COLO668 (cell line): ENCODE measurements around the gene CREB3L4.

Experiments used
- DNase-seq: peaks from one replicate; lab custom pipeline; 2025; ENCODE audit not compliant: unreplicated experiment; lab: John Stamatoyannopoulos, UW

CREB3L4 gene

GRCh38 chr1:153967107-153967999 is at the start of gene CREB3L4:
TSS of gene CREB3L4 (plus strand) at chr1:153967902. CDS start at chr1:153968526, 624 bp downstream.
- DNase-seq = peak; percentile 97

- no peak for DNase-seq
These were observed 47.5 kb upstream of the CREB3L4 start for GRCh38 chr1:153919876-153920852.

GRCh38 chr1:153921080-153921802 is 46.5 kb upstream of the CREB3L4 start:
- DNase-seq = no peak

DNA sequence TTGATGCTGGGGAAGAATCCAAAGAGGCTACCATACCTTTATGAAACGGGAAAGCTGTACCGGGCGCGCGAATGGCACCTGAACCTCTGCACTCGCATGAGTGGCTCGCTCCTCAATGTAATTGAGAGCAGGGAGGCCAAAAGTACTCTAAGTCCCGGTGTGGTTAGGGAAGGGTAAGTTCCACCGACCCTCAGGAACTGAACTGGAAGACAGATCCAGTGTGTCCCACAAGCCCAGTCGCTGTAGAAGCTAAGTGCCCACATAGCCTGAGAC is 46.0 kb upstream of the CREB3L4 start:
- peak; percentile 41 for DNase-seq

- peak; percentile 89 for DNase-seq
These were observed 45.4 kb upstream of the CREB3L4 start for GRCh38 chr1:153922076-153922971.

DNA sequence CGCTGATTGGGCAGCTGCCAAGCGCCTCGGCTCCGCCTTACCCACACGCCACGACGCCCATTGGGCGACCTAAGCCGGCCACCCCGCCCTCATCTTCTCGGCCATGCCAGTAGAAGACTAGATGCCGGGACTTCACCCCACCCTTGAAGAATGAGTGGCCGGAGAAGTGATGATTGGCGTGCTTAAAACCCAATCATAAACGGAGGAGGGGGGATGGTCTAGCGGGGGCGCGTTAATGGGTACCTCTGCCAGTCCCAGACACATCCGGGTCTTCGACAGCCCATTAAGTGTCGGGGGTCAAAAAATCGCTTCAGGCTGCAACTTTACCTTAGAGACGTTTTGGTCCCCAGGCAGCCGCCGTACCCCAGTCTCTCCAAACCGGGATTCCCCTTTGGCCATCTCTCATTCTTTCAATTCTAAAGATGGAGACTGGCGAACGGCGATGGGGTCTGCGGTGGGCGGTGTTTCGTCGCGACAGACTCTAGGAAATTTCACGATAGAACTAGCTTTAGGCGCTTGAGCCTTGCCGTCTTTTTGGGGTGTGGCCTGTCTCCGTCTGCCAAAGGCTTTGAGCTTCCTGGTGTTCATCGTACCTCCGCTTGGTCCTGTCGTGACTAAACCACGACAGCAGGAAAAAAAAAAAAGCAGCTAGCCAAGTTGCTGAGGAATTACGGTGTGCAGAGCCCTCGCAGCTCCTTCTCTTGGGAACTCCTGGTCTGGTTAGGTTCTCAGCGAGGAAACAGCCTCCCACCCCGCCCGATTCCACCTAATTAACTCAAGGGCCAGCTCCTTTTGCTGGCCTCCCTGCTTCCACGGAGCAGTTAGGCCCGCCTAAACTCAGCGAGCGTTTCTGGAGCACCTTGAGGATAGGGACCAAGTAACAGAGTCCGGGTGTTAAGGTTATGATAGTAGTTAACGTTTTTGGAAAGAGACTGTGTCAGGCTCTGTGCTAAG is 44.5 kb upstream of the CREB3L4 start, which contains the start of gene GATAD2B:
Gene GATAD2B, minus strand, starts transcription at position 1 of the 954 bp plus-strand sequence. CDS start 94,625 bp downstream, outside the sequence.
- peak; percentile 100 for DNase-seq

DNA sequence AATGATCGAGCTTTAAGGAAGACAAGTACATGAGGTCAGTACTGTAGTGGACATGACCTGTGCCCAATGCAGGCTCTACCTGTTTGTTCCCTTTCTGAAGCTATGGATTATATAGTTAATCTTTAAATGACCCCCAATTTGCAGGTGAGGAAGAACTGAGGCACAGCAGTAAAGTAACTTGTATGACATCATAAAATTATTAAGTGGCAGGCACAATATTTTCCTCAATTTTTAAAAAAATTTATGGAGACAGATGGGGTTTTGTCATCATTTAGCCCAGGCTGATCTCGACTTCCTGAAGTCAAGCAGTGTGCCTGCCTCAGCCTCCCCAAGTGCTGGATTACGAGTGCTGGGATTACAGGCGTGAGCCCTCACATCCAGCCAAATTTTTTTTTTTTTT is 41.3 kb upstream of the CREB3L4 start:
- no peak for DNase-seq

- DNase-seq = no peak
These were observed 39.5 kb upstream of the CREB3L4 start for GRCh38 chr1:153928245-153928644.

GRCh38 chr1:153928791-153929341 is 38.8 kb upstream of the CREB3L4 start:
- DNase-seq = no peak

- DNase-seq = no peak
These were observed 38.3 kb upstream of the CREB3L4 start for GRCh38 chr1:153929426-153929825.

GRCh38 chr1:153929981-153930948 is 37.4 kb upstream of the CREB3L4 start:
- no peak for DNase-seq

DNA sequence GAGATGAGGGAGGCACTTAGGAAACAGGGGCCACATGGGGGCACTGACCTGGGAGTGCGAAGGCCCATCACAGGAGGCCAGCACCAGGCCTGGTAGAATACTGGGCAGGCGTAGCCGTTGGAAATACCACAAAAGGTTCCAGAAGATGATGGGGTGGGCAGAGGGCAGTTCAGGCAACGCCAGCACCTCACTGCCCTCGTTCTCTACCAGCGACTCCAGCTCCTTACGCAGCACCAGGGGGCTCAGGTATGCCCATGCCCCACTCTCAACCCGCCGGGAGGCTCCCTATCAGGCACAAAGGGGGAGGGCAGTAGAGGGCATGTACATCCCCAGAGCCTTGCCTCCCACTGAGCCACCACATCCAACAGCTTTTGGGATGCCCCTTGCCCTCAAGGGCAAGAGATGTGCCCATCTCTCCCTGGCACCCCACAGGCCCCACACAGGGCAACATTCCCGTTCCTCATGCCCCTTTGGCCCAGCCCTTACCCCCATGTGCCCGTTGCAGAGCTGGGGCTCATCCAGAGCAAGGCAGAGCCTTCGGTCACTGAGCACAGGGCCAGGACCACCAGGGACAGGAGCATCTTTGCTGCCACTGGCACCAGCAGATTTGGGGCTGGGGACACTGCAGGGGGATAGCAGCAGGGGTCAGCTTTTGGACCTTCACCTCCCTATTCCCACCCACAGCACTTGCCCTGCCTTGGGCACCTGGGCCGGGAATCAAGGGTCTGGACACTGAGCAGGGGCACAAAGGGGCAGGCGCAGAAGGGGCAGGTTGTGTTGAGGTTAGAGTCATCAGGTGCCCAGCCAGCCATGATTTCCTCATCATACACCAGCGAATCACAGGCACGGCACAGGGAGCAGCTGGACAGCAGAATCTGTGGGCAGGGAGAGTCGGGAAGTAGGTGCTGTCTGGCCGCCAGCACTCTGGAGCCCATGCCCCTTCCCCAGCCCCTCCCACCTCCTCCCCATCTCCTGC is 35.3 kb upstream of the CREB3L4 start:
- DNase-seq = no peak

- no peak for DNase-seq
These were observed 34.3 kb upstream of the CREB3L4 start for GRCh38 chr1:153933430-153933829.

GRCh38 chr1:153933955-153934354 is 33.7 kb upstream of the CREB3L4 start:
- no peak for DNase-seq

DNA sequence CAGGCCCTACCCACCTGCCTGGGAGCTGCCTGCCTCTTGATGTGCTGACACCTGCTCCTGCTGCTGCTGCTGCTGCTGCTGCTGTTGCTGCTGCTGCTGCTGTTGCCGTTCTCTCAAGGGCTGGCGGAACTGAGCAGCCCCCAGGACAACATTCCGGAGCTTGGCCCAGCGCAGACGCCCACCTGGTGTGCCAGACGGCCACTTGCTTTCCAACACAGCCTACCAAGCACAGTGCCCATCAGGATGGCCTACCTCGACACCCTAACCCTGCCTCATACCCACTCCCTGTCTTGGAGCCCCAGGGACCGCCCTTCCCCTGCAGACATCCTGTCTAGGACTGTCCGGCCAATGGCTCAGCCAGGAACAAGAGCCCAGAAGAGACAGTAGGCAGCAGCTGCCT is 33.0 kb upstream of the CREB3L4 start:
- no peak for DNase-seq
